NB4 (cell line): ENCODE measurements around the gene SOCS6.

Source experiments
- MAX ChIP-seq: IDR thresholded peaks from 2 replicates; pipeline ENCODE4 v1.6.1; 2011; ENCODE audit warnings: low read depth, low read length
- MYC ChIP-seq: IDR thresholded peaks from 2 replicates; pipeline ENCODE4 v1.6.1; 2011; ENCODE audit warnings: low read depth, low read length
- POLR2A ChIP-seq: IDR thresholded peaks from 2 replicates; pipeline ENCODE4 v1.6.1; 2011; ENCODE audit warnings: mild to moderate bottlenecking; ENCODE audit not compliant: insufficient read length; ENCODE audit errors: extremely low read depth
- TF ChIP-seq, protein P1 (sequence below): IDR thresholded peaks from one replicate; pipeline ENCODE4 v1.5.1; 2012; ENCODE audit warnings: low read depth, low read length

DNA sequence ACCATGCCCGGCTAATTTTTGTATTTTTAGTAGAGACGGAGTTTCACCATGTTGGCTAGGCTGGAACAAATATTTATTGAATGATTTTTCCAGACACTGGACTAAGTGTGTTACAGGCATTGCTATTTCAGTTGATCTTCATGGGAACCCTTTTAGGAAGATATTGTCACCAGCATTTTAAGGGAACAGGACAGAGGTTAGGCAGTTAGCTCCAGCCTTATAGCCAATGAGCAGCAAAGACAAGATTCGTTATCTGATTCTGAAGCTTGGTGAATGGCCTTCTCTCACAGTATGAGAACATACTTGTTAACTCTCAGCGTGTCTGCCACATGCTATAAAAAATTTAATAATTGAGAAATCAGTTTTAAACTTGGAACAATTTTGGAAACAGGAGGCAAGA, 73.4 kb downstream of the SOCS6 start:
- TF ChIP-seq, protein P1, sequence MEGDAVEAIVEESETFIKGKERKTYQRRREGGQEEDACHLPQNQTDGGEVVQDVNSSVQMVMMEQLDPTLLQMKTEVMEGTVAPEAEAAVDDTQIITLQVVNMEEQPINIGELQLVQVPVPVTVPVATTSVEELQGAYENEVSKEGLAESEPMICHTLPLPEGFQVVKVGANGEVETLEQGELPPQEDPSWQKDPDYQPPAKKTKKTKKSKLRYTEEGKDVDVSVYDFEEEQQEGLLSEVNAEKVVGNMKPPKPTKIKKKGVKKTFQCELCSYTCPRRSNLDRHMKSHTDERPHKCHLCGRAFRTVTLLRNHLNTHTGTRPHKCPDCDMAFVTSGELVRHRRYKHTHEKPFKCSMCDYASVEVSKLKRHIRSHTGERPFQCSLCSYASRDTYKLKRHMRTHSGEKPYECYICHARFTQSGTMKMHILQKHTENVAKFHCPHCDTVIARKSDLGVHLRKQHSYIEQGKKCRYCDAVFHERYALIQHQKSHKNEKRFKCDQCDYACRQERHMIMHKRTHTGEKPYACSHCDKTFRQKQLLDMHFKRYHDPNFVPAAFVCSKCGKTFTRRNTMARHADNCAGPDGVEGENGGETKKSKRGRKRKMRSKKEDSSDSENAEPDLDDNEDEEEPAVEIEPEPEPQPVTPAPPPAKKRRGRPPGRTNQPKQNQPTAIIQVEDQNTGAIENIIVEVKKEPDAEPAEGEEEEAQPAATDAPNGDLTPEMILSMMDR, result no peak
- TF ChIP-seq MYC, result no peak
- no peak for TF ChIP-seq MAX
- no peak for TF ChIP-seq POLR2A
